AG04449 (cell line): ENCODE results near the gene TTYH2.
"Not testable (repeated sequence)": the region's sequence is repeated elsewhere in the genome, so short reads cannot be mapped to it uniquely, and the experiment has no call there.

Experiments used
- CTCF ChIA-PET: fragments of 350-600 bp; formaldehyde crosslinking; extraction: SDS; loops from one replicate; lab custom pipeline; 2021; ENCODE audit warnings: antibody characterized with exemption; lab: Yijun Ruan, JAX
- POLR2A ChIA-PET: fragments of 400-600, 350-600 bp; formaldehyde crosslinking; extraction: SDS; loops from one replicate; lab custom pipeline; 2020; ENCODE audit warnings: antibody characterized with exemption, inconsistent platforms; lab: Yijun Ruan, JAX
- DNase-seq: peaks from one replicate; pipeline ENCODE4 v3.0.0-alpha.2; 2010; ENCODE audit warnings: low read depth, low spot score
- H3K4me3 ChIP-seq: 2 replicates; pipeline ENCODE4 v1.5.1; 2011; ENCODE audit warnings: low read depth, mild to moderate bottlenecking, control low read depth, low read length
- TF ChIP-seq, protein P1 (sequence below): IDR thresholded peaks from one replicate; pipeline ENCODE4 v1.5.1; 2011; ENCODE audit warnings: mild to moderate bottlenecking, moderate library complexity, low read length, control low read depth, inconsistent platforms; ENCODE audit not compliant: insufficient read depth; ENCODE audit errors: missing control alignments

TTYH2 gene

GRCh38 chr17:74280093-74280513, 66.7 kb downstream of the TTYH2 start:
- no peak overlapping the region for H3K4me3 ChIP-seq
- TF ChIP-seq, protein P1, sequence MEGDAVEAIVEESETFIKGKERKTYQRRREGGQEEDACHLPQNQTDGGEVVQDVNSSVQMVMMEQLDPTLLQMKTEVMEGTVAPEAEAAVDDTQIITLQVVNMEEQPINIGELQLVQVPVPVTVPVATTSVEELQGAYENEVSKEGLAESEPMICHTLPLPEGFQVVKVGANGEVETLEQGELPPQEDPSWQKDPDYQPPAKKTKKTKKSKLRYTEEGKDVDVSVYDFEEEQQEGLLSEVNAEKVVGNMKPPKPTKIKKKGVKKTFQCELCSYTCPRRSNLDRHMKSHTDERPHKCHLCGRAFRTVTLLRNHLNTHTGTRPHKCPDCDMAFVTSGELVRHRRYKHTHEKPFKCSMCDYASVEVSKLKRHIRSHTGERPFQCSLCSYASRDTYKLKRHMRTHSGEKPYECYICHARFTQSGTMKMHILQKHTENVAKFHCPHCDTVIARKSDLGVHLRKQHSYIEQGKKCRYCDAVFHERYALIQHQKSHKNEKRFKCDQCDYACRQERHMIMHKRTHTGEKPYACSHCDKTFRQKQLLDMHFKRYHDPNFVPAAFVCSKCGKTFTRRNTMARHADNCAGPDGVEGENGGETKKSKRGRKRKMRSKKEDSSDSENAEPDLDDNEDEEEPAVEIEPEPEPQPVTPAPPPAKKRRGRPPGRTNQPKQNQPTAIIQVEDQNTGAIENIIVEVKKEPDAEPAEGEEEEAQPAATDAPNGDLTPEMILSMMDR = no peak
- DNase-seq = no peak
- ChIA-PET POLR2A (no interaction called here), CTCF (no interaction called here)

GRCh38 chr17:74281799-74282198, 68.4 kb downstream of the TTYH2 start:
- DNase-seq = no peak
- TF ChIP-seq, protein P1 = no peak
- H3K4me3 ChIP-seq = no peak overlapping the region
- ChIA-PET CTCF (no interaction called here), POLR2A (no interaction called here)

DNA sequence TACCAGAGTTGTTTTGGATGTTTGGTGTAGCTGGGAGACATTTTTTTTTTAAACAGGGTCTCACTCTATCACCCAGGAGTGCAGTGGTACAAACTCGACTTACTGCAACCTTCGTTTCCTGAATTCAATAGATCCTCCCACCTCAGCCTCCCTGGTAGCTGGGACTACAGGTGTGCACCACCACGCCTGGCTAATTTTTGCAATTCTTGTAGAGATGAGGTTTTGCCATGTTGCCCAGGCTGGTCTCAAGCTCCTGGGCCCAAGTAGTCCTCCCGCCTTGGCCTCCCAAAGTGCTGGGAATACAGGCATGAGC, 68.9 kb downstream of the TTYH2 start:
- H3K4me3 ChIP-seq, POLR2A ChIA-PET, DNase-seq, CTCF ChIA-PET: not testable (repeated sequence)

GRCh38 chr17:74282587-74283370, 69.4 kb downstream of the TTYH2 start:
- ChIA-PET POLR2A (no interaction called here), CTCF (no interaction called here)
- no peak for DNase-seq
- no peak overlapping the region for H3K4me3 ChIP-seq
- TF ChIP-seq, protein P1 = no peak

DNA sequence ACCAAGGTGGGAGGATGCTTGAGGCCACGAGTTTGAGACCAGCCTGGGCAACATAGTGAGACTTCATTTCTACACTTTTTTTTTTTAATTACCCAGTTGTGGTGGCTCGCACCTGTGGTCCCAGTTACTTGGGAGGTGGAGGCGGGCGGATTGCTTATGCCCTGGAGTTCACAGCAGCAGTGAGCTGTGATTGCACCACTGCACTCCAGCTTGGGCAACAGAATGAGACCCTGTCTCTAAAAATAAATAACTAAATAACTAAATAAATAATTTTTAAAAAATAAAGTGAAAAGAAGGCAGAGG, 70.0 kb downstream of the TTYH2 start:
- TF ChIP-seq, protein P1 = no peak
- CTCF ChIA-PET = no interaction called here
- POLR2A ChIA-PET = no interaction called here
- DNase-seq = no peak
- no peak overlapping the region for H3K4me3 ChIP-seq

- no peak for DNase-seq
- TF ChIP-seq, protein P1 = no peak
- POLR2A ChIA-PET = no interaction called here
- no peak overlapping the region for H3K4me3 ChIP-seq
- CTCF ChIA-PET = interaction anchor here (1.0 to 2.0 kb wide), 2 partner anchors 10 to 12 kb away, joined by 4 to 6 read pairs; no protein-coding TSS in a partner anchor
These were observed 73.7 kb downstream of the TTYH2 start for GRCh38 chr17:74287031-74287602.

DNA sequence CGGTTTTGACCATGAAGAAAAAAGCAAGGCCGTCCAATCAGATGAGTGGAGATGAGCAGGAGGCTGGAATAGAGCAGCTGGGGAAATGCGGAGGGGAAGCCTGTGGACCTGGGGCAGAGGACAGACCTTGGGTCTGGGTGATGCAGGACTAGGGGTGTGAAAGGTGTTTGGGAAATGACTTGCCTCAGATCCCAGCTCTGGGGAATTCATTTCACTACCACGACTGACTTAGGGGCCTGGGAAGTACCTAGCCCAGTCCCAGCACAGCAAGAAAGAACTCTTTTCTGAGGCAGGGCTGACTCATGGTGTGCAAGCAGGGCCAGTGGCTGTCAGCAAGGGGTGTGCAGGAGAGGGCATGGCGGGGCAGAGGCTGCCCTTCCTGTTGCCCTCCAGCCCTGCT, 75.4 kb downstream of the TTYH2 start:
- CTCF ChIA-PET = interaction anchor here (1.1 to 2.0 kb wide), 2 partner anchors 8 to 14 kb away, joined by 3 to 6 read pairs; no protein-coding TSS in a partner anchor
- H3K4me3 ChIP-seq = no peak overlapping the region
- no peak for DNase-seq
- TF ChIP-seq, protein P1 = no peak
- POLR2A ChIA-PET = interaction anchor here (1.2 kb wide), 1 partner anchor 9 kb away, joined by 3 read pairs; no protein-coding TSS in a partner anchor
